GM12878 (cell line): ENCODE measurements around the gene DCDC2C. TPM values are rescaled to one million over a fixed set of nuclear protein-coding genes. Genes with fewer than 3 reads are reported as not detected.

Experiments used
- ATAC-seq: fragments of 200-7000 bp; cut with Tn5 transposase; 3 replicates; pipeline ENCODE4 v1.9.1; 2020; ENCODE audit warnings: mild to moderate bottlenecking, moderate library complexity
- BruUV-seq: library from RNA; stranded (reverse); fragments of 400-500 nt; replicated peaks from 2 replicates; lab custom pipeline; 2021; lab: Mats Ljungman, UMichigan
- CTCF ChIA-PET: fragments of 300-600 bp; sonication (Branson Sonifier 250); formaldehyde crosslinking; extraction: SDS; loops from one replicate; lab custom pipeline; 2021; ENCODE audit warnings: inconsistent platforms; lab: Yijun Ruan, JAX
- POLR2A ChIA-PET: fragments of 350-600 bp; formaldehyde crosslinking; extraction: SDS; loops from one replicate; lab custom pipeline; 2021; ENCODE audit warnings: inconsistent platforms; lab: Charles Lee
- RAD21 ChIA-PET: fragments of 300-600 bp; sonication (Branson Sonifier 250); formaldehyde crosslinking; loops from one replicate; lab custom pipeline; 2023; ENCODE audit warnings: antibody characterized with exemption; ENCODE audit not compliant: unreplicated experiment; lab: Charles Lee
- SMC1A ChIA-PET: fragments of 300-600 bp; sonication (Branson Sonifier 250); formaldehyde crosslinking; loops from one replicate; lab custom pipeline; 2023; ENCODE audit not compliant: unreplicated experiment, uncharacterized antibody; lab: Charles Lee
- DNase-seq: peaks from one replicate; pipeline ENCODE4 v3.0.0-alpha.2; 2011; ENCODE audit warnings: low read depth, low spot score
- FAIRE-seq: peaks from 3 replicates; lab custom pipeline; 2011; peaks lifted over from hg19 to GRCh38; lab: Jason Lieb, UNC
- H2AFZ ChIP-seq: 2 replicates; pipeline ENCODE4 v1.6.0; 2011; ENCODE audit warnings: low read depth, low read length, control low read depth; ENCODE audit not compliant: control insufficient read depth
- H3K27ac ChIP-seq: 2 replicates; pipeline ENCODE4 v1.5.1; 2011; ENCODE audit warnings: control low read depth; ENCODE audit not compliant: control insufficient read depth, insufficient read depth
- H3K27me3 ChIP-seq, 2 experiments: replicated peaks in 1 of 2; 2 replicates each; pipeline versions ENCODE4 v1.6.0 to v1.6.1; 2011; ENCODE audit warnings: low read length in 1 of 2; ENCODE audit not compliant: control insufficient read depth in 2 of 2, insufficient read depth in 2 of 2
- H3K36me3 ChIP-seq, 2 experiments: 2 replicates each; pipeline ENCODE4 v1.5.1; 2011; ENCODE audit warnings: low read length in 1 of 2; ENCODE audit not compliant: control insufficient read depth in 2 of 2, insufficient read depth in 2 of 2
- H3K4me1 ChIP-seq: 2 replicates; pipeline ENCODE4 v1.6.1; 2011; ENCODE audit warnings: mild to moderate bottlenecking, low read length, moderate library complexity, mixed read lengths; ENCODE audit not compliant: control insufficient read depth, insufficient read depth
- H3K4me2 ChIP-seq: 2 replicates; pipeline ENCODE4 v1.6.0; 2011; ENCODE audit warnings: control low read depth; ENCODE audit not compliant: control insufficient read depth, insufficient read depth
- H3K4me3 ChIP-seq: fragments of 200-600 bp; sonication (generic); 2 replicates; pipeline ENCODE4 v1.5.1; 2016
- H3K79me2 ChIP-seq: 2 replicates; pipeline ENCODE4 v1.6.0; 2011; ENCODE audit warnings: low read length; ENCODE audit not compliant: control insufficient read depth, insufficient read depth
- H3K9ac ChIP-seq: 2 replicates; pipeline ENCODE4 v1.8.0; 2011; ENCODE audit warnings: low read length, control low read depth, mixed read lengths; ENCODE audit not compliant: control insufficient read depth, insufficient read depth
- H3K9me3 ChIP-seq: replicated peaks from 3 replicates; pipeline ENCODE4 v1.5.1; 2011; ENCODE audit warnings: mild to moderate bottlenecking, low read length; ENCODE audit not compliant: control insufficient read depth, insufficient read depth
- H4K20me1 ChIP-seq: 2 replicates; pipeline ENCODE4 v1.6.0; 2011; ENCODE audit not compliant: control insufficient read depth, insufficient read depth
- CEBPB ChIP-seq, 2 experiments: fragments of 150-350 bp in 1 of 2; IDR thresholded peaks; 2 replicates each; pipeline ENCODE4 v1.6.1; 2012 to 2014; ENCODE audit warnings: low read depth in 2 of 2, low read length in 2 of 2, borderline replicate concordance in 1 of 2, inconsistent platforms in 1 of 2
- KDM1A ChIP-seq: fragments of 200-600 bp; sonication (generic); IDR thresholded peaks from 2 replicates; pipeline ENCODE4 v1.6.1; 2016; ENCODE audit warnings: borderline replicate concordance
- MYC ChIP-seq: IDR thresholded peaks from 2 replicates; pipeline ENCODE4 v1.6.1; 2011; ENCODE audit warnings: mild to moderate bottlenecking, low read length, moderate library complexity, inconsistent platforms; ENCODE audit not compliant: insufficient read depth, insufficient replicate concordance, insufficient read length, severe bottlenecking
- SIX5 ChIP-seq: IDR thresholded peaks from 2 replicates; pipeline ENCODE4 v1.6.1; 2011; ENCODE audit warnings: mild to moderate bottlenecking, low read depth, low read length, moderate library complexity; ENCODE audit not compliant: severe bottlenecking
- SUPT20H ChIP-seq: IDR thresholded peaks from 2 replicates; pipeline ENCODE4 v1.6.1; 2011; ENCODE audit warnings: low read depth, mild to moderate bottlenecking, low read length, moderate library complexity, borderline replicate concordance; ENCODE audit not compliant: control insufficient read depth
- YY1 ChIP-seq: IDR thresholded peaks from 2 replicates; pipeline ENCODE4 v1.6.1; 2011; ENCODE audit warnings: low read depth, mild to moderate bottlenecking, low read length
- WGBS: methylation state at CpG from one replicate; pipeline ENCODE4 v1.1.6; 2016; ENCODE audit warnings: low lambda C conversion rate; ENCODE audit not compliant: insufficient replicate concordance, insufficient coverage; ENCODE audit errors: missing lambda C conversion rate; 5-methylcytosine and 5-hydroxymethylcytosine counted together
- in situ Hi-C: fragments of 300-500 bp; cut with MboI; formaldehyde crosslinking; loops from 9 replicates; pipeline ENCODE4 v1.14.3; 2018; ENCODE audit warnings: mixed read lengths
- intact Hi-C: fragments of 100-400 bp; cut with micrococcal nuclease; formaldehyde crosslinking; loops from one replicate; pipeline ENCODE4 v1.14.2; 2022; ENCODE audit not compliant: unreplicated experiment
- polyA plus RNA-seq, 11 experiments: library from polyadenylated mRNA; depleted of rRNA in 4 of 11; unstranded in 6 of 11; stranded (reverse) in 5 of 11; fragments of >200 nt; fragmentation: Nextera tagmentation in 4 of 11; fragmentation: Illumina TruSeq in 1 of 11; extraction: Ambion mirVana in 4 of 11; extraction: Trizol in 1 of 11; gene quantifications; 1 replicate in 1 of 11; 2 replicates in 10 of 11; pipeline versions ENCODE4 v1.2.1 to v1.2.3, GENCODE V29; 2011 to 2016; ENCODE audit warnings: inconsistent platforms in 2 of 11, missing spikeins in 2 of 11, low read depth in 1 of 11
- total RNA-seq, 4 experiments: library from RNA; depleted of rRNA in 3 of 4; stranded (reverse); fragments of >200 nt in 3 of 4; fragmentation: Illumina TruSeq in 1 of 4; extraction: Trizol in 1 of 4; gene quantifications; 2 replicates each; pipeline versions ENCODE4 v1.2.1 to v1.2.3, GENCODE V29; 2013 to 2021
- TF ChIP-seq, protein P1 (sequence below): fragments of 450-650 bp; IDR thresholded peaks from 2 replicates; pipeline ENCODE4 v1.6.1; 2017; ENCODE audit warnings: antibody characterized with exemption, mild to moderate bottlenecking, moderate library complexity
- TF ChIP-seq, protein P2 (sequence below): fragments of 450-650 bp; IDR thresholded peaks from 2 replicates; pipeline ENCODE4 v1.6.1; 2016; ENCODE audit warnings: mild to moderate bottlenecking
- TF ChIP-seq, protein P3 (sequence below): fragments of 450-650 bp; IDR thresholded peaks from 2 replicates; pipeline ENCODE4 v1.6.1; 2017; ENCODE audit warnings: low read depth, mild to moderate bottlenecking, moderate library complexity

Gene DCDC2C
- total and polyA plus RNA-seq, 10 of the 15 experiments (the other 5 are each of a cell fraction or from before 2014, with no cell fraction given): not detected

DNA sequence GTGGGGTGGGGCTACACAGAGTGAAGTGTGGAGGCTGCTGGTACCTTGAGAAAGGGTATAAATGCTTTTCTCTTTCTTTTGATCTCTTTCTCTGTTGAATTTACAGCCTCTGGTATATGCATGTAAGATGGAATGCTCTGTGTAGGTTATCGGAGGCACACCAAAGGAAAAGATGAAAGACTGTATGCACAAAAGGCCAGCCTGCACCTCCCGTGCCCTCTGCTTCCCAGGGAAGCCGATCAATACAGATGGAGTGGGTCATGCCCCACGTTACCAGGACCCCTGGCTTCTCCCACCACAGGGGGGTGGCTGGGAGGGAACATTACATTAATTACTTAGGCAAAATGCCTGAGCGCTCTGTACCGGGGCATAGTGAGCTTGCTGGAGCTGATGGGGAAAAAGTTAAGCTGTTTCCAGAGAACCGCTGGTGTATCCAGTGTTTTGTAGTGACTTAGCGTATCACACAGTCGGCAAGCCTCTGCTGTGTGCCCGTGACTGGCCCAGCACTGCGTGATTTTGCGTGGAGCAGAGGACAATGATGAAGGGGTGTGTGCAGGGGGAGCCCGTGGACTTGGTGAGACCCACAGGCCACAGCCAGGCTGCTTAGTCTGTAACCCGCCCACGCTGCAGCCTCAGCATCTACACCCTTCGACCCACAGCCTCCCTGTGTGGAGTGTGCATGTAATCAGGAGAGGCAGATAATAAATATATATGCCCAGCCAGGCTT, 37.3 kb upstream of the DCDC2C start:
- Histone ChIP-seq H3K27me3 (no peaks in the 10 kb centered on the region), H4K20me1 (no peaks in the 10 kb centered on the region), H3K4me1 (peaks cover 7% of the 10 kb centered on the region), H3K27ac (no peak overlapping the region), H3K79me2 (no peaks in the 10 kb centered on the region), H3K9me3 (no peaks in the 10 kb centered on the region), H3K36me3 (no peaks in the 10 kb centered on the region), H3K9ac (no peak overlapping the region), H3K4me2 (no peak overlapping the region), H2AFZ (no peak overlapping the region), H3K4me3 (no peak overlapping the region)
- DNase-seq (no peak), ATAC-seq (no peak), FAIRE-seq (no peak)
- POLR2A ChIA-PET: no interaction called here
- SMC1A ChIA-PET: interaction anchor here (1.5 kb wide), 1 partner anchor 14 kb away, joined by 5 read pairs; no protein-coding TSS in a partner anchor
- RAD21 ChIA-PET: interaction anchor here (0.6 kb wide), 1 partner anchor 61 kb away, joined by 4 read pairs; no protein-coding TSS in a partner anchor
- TF ChIP-seq KDM1A (no peak), SIX5 (no peak), YY1 (no peak), SUPT20H (no peak), CEBPB (IDR thresholded peaks at IDR 0.05; ENCODE audit: borderline replicate concordance in 1 of 2, low read depth in 2 of 2, low read length in 2 of 2) (no peak), MYC (no peak)
- TF ChIP-seq, protein P1, sequence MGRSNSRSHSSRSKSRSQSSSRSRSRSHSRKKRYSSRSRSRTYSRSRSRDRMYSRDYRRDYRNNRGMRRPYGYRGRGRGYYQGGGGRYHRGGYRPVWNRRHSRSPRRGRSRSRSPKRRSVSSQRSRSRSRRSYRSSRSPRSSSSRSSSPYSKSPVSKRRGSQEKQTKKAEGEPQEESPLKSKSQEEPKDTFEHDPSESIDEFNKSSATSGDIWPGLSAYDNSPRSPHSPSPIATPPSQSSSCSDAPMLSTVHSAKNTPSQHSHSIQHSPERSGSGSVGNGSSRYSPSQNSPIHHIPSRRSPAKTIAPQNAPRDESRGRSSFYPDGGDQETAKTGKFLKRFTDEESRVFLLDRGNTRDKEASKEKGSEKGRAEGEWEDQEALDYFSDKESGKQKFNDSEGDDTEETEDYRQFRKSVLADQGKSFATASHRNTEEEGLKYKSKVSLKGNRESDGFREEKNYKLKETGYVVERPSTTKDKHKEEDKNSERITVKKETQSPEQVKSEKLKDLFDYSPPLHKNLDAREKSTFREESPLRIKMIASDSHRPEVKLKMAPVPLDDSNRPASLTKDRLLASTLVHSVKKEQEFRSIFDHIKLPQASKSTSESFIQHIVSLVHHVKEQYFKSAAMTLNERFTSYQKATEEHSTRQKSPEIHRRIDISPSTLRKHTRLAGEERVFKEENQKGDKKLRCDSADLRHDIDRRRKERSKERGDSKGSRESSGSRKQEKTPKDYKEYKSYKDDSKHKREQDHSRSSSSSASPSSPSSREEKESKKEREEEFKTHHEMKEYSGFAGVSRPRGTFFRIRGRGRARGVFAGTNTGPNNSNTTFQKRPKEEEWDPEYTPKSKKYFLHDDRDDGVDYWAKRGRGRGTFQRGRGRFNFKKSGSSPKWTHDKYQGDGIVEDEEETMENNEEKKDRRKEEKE: no peak
- TF ChIP-seq, protein P2, sequence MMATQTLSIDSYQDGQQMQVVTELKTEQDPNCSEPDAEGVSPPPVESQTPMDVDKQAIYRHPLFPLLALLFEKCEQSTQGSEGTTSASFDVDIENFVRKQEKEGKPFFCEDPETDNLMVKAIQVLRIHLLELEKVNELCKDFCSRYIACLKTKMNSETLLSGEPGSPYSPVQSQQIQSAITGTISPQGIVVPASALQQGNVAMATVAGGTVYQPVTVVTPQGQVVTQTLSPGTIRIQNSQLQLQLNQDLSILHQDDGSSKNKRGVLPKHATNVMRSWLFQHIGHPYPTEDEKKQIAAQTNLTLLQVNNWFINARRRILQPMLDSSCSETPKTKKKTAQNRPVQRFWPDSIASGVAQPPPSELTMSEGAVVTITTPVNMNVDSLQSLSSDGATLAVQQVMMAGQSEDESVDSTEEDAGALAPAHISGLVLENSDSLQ: no peak
- TF ChIP-seq, protein P3, sequence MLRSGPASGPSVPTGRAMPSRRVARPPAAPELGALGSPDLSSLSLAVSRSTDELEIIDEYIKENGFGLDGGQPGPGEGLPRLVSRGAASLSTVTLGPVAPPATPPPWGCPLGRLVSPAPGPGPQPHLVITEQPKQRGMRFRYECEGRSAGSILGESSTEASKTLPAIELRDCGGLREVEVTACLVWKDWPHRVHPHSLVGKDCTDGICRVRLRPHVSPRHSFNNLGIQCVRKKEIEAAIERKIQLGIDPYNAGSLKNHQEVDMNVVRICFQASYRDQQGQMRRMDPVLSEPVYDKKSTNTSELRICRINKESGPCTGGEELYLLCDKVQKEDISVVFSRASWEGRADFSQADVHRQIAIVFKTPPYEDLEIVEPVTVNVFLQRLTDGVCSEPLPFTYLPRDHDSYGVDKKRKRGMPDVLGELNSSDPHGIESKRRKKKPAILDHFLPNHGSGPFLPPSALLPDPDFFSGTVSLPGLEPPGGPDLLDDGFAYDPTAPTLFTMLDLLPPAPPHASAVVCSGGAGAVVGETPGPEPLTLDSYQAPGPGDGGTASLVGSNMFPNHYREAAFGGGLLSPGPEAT: no peak
- 90% methylated on average over 16 of the region's 16 CpGs for WGBS
- intact Hi-C loops: no loop called here
- CTCF ChIA-PET: interaction anchor here (0.7 kb wide), 1 partner anchor 14 kb away, joined by 3 read pairs; no protein-coding TSS in a partner anchor
- in situ Hi-C loops: no loop called here
- BruUV-seq: no TSS peak
